ENCODE measurements around the gene RPS6KA1. TPM values are rescaled to one million over a fixed set of nuclear protein-coding genes. Genes with fewer than 3 reads are reported as not detected.

Gene RPS6KA1
- total RNA-seq, 2 donors from 2014 or later, result 41.3 TPM

DNA sequence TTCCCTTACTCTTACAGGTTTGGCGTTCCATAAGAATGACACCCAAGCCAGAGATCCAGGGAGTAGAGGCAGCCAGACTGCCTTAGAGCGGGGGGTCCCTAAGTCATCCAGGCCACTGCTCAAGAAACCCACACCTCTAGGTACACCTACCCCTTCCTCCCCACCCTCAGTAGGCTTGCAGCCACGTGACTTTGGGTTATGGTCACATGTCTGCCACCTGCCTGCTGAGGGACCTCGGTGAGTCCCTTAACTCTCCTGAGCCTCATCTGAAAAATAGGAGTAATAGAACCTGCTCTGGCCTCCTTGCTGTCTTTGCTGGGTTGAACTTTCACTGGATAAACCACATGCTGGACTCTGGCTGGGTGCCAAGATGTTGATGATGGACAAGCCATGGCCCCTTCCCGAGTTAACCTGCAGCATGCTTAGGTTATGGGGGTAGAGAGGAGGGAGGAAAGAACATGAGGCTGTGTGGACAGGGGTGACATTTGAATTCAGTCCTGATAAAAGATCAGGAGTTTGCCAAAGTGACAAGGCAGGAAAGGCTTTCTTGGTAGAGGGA, 4.5 kb downstream of the RPS6KA1 start:
- Mint-ChIP-seq H3K36me3 (ENCODE audit: low read depth) (peaks cover 14% of the 10 kb centered on the region), H3K27me3 (ENCODE audit: insufficient read depth) (no peaks in the 10 kb centered on the region), H3K27ac (no peak overlapping the region), H3K4me1 (peaks cover 22% of the 10 kb centered on the region), H3K4me3 (no peak overlapping the region), H3K9me3 (no peaks in the 10 kb centered on the region)
- Histone ChIP-seq H3K27me3 (ENCODE audit: control insufficient read depth, insufficient read depth, low read length, poor library complexity, severe bottlenecking) (no peaks in the 10 kb centered on the region), H3K27ac (ENCODE audit: low read depth, low read length) (no peak overlapping the region), H3K4me1 (ENCODE audit: control insufficient read depth, insufficient read depth, low read length) (no peaks in the 10 kb centered on the region), H3K9me3 (ENCODE audit: control insufficient read depth, low read length) (no peaks in the 10 kb centered on the region), H3K36me3 (ENCODE audit: control insufficient read depth, insufficient read depth, low read length) (peaks cover 6% of the 10 kb centered on the region), H3K4me3 (ENCODE audit: low read length) (no peak overlapping the region), H3K9ac (ENCODE audit: extremely low read depth, low read length, poor library complexity, severe bottlenecking) (no peak overlapping the region)
- TF ChIP-seq, protein P1, sequence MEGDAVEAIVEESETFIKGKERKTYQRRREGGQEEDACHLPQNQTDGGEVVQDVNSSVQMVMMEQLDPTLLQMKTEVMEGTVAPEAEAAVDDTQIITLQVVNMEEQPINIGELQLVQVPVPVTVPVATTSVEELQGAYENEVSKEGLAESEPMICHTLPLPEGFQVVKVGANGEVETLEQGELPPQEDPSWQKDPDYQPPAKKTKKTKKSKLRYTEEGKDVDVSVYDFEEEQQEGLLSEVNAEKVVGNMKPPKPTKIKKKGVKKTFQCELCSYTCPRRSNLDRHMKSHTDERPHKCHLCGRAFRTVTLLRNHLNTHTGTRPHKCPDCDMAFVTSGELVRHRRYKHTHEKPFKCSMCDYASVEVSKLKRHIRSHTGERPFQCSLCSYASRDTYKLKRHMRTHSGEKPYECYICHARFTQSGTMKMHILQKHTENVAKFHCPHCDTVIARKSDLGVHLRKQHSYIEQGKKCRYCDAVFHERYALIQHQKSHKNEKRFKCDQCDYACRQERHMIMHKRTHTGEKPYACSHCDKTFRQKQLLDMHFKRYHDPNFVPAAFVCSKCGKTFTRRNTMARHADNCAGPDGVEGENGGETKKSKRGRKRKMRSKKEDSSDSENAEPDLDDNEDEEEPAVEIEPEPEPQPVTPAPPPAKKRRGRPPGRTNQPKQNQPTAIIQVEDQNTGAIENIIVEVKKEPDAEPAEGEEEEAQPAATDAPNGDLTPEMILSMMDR (conservative IDR thresholded peaks at IDR 0.05), result no peak
- WGBS, 2 experiments (ENCODE audit: insufficient coverage in 1 of 2, insufficient read length in 1 of 2), result 73 to 91% methylated on average over 2 to 5 of the region's 5 CpGs
- no peak for DNase-seq

DNA sequence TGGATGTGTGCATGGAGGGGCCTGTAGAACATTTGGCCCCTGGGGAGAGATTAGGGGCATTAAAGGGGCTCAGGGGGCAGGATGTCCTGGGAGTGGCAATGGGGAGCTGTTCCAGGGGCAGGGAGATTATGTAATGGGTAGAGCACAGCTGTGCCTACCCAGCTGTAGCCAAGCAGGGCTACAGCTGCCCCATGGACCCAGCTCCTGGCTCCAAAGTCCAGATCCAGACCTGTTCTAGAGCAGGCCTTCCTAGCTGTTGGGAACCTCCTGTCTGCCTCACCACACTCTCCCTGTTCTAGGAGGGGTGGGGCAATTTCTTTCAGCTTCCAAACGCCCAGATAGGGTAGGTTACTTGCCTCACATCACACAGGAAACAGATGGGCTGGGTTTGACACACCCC, 5.6 kb downstream of the RPS6KA1 start:
- Histone ChIP-seq H3K27me3 (ENCODE audit: control insufficient read depth, insufficient read depth, low read length, poor library complexity, severe bottlenecking) (no peaks in the 10 kb centered on the region), H3K4me3 (ENCODE audit: low read length) (no peak overlapping the region), H3K9ac (ENCODE audit: extremely low read depth, low read length, poor library complexity, severe bottlenecking) (no peak overlapping the region), H3K9me3 (ENCODE audit: control insufficient read depth, low read length) (no peaks in the 10 kb centered on the region), H3K4me1 (ENCODE audit: control insufficient read depth, insufficient read depth, low read length) (no peaks in the 10 kb centered on the region), H3K36me3 (ENCODE audit: control insufficient read depth, insufficient read depth, low read length) (peaks cover 6% of the 10 kb centered on the region), H3K27ac (ENCODE audit: low read depth, low read length) (no peak overlapping the region)
- Mint-ChIP-seq H3K4me3 (no peak overlapping the region), H3K36me3 (ENCODE audit: low read depth) (peaks cover 20% of the 10 kb centered on the region), H3K27ac (peak overlapping the region; percentile 9), H3K27me3 (ENCODE audit: insufficient read depth) (no peaks in the 10 kb centered on the region), H3K9me3 (no peaks in the 10 kb centered on the region), H3K4me1 (peaks cover 19% of the 10 kb centered on the region)
- 47% methylated on average over 1 of the region's 1 CpG; no CpG with 5 or more reads in 1 of the 2 experiments for WGBS, 2 experiments (ENCODE audit: insufficient coverage in 1 of 2, insufficient read length in 1 of 2)
- DNase-seq, result no peak
- TF ChIP-seq, protein P1 (conservative IDR thresholded peaks at IDR 0.05), result no peak

DNA sequence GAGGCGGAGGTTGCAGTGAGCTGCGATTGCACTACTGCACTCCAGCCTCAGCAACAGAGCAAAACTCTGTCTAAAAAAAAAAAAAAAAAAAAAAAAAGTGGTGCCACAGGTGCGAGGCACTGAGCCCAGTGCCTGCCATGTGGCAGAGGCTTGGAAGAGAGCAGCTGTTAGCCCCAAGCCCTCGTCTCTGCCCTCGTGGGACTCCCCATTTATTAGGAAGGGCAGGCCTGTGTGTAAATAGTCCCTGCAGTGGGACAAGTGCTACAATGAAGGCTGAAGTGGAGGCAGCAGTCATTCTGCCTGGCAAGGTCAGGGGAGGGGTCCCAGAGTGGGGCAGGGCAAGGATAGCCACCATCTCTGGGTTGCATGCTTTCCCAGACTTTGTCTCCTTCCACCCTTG, 6.5 kb downstream of the RPS6KA1 start:
- Histone ChIP-seq H3K9ac (ENCODE audit: extremely low read depth, low read length, poor library complexity, severe bottlenecking) (no peak overlapping the region), H3K4me1 (ENCODE audit: control insufficient read depth, insufficient read depth, low read length) (no peaks in the 10 kb centered on the region), H3K27ac (ENCODE audit: low read depth, low read length) (no peak overlapping the region), H3K27me3 (ENCODE audit: control insufficient read depth, insufficient read depth, low read length, poor library complexity, severe bottlenecking) (no peaks in the 10 kb centered on the region), H3K36me3 (ENCODE audit: control insufficient read depth, insufficient read depth, low read length) (peaks cover 6% of the 10 kb centered on the region), H3K9me3 (ENCODE audit: control insufficient read depth, low read length) (no peaks in the 10 kb centered on the region), H3K4me3 (ENCODE audit: low read length) (no peak overlapping the region)
- TF ChIP-seq, protein P1 (conservative IDR thresholded peaks at IDR 0.05), result no peak
- peaks cover 11% of the 10 kb centered on the region for H3K4me1 Mint-ChIP-seq
- 82 to 88% methylated on average over 2 to 5 of the region's 5 CpGs for WGBS, 2 experiments (ENCODE audit: insufficient coverage in 1 of 2, insufficient read length in 1 of 2)
- no peak overlapping the region for H3K4me3 Mint-ChIP-seq
- DNase-seq, result no peak
- H3K27ac Mint-ChIP-seq, result no peak overlapping the region
- no peaks in the 10 kb centered on the region for H3K27me3 Mint-ChIP-seq (ENCODE audit: insufficient read depth)
- peaks cover 22% of the 10 kb centered on the region for H3K36me3 Mint-ChIP-seq (ENCODE audit: low read depth)
- no peaks in the 10 kb centered on the region for H3K9me3 Mint-ChIP-seq

Data from endodermal cell (in vitro differentiated cells).